ENCODE measurements around the gene ALOXE3. TPM values are rescaled to one million over a fixed set of nuclear protein-coding genes. Genes with fewer than 3 reads are reported as not detected.
A peak's percentile ranks its signal among the peaks of the same experiment; 100 is the strongest.

ALOXE3 gene
- total and polyA plus RNA-seq, 5 donors from 2014 or later: 0.15 to 0.51 (median 0.30) TPM; not detected in 1

GRCh38 chr17:8143581-8144400 lies 25.5 kb upstream of the ALOXE3 start:
- Histone ChIP-seq H3K27me3 (ENCODE audit: control insufficient read depth, insufficient read depth, low read length) (no peaks in the 10 kb centered on the region), H3K4me3 (ENCODE audit: low read depth, low read length) (no peak overlapping the region), H3K36me3 (ENCODE audit: control insufficient read depth, insufficient read depth, low read length) (peaks cover 66% of the 10 kb centered on the region), H3K4me1 (ENCODE audit: control insufficient read depth, insufficient read depth, low read length, poor library complexity, severe bottlenecking) (peaks cover 9% of the 10 kb centered on the region), H3K27ac (ENCODE audit: insufficient read depth, low read length, poor library complexity, severe bottlenecking) (no peak overlapping the region), H3K9me3 (ENCODE audit: control insufficient read depth in 2 of 2, low read length in 2 of 2) (no peaks in the 10 kb centered on the region)
- Mint-ChIP-seq H3K9me3 (peaks cover 0 to 1% (median 0%) of the 10 kb centered on the region in 7 donors), H3K27ac (peak overlapping the region in 2 of 3 donors; percentile 58 to 71), H3K36me3 (peaks cover 29% of the 10 kb centered on the region), H3K4me3 (peak overlapping the region in 3 of 4 donors; percentile 22 to 82 (median 74)), H3K4me1 (peaks cover 0 to 5% (median 2%) of the 10 kb centered on the region in 4 donors), H3K27me3 (peaks cover 9% of the 10 kb centered on the region)
- DNase-seq: peak in 1 of 3 donors; percentile 26
- no peak for ATAC-seq (ENCODE audit: low read depth in 2 of 2)

- Histone ChIP-seq H3K4me3 (ENCODE audit: low read depth, low read length) (no peak overlapping the region), H3K27ac (ENCODE audit: insufficient read depth, low read length, poor library complexity, severe bottlenecking) (no peak overlapping the region), H3K36me3 (ENCODE audit: control insufficient read depth, insufficient read depth, low read length) (peaks cover 59% of the 10 kb centered on the region), H3K4me1 (ENCODE audit: control insufficient read depth, insufficient read depth, low read length, poor library complexity, severe bottlenecking) (peaks cover 15% of the 10 kb centered on the region), H3K9me3 (ENCODE audit: control insufficient read depth in 2 of 2, low read length in 2 of 2) (no peaks in the 10 kb centered on the region), H3K27me3 (ENCODE audit: control insufficient read depth, insufficient read depth, low read length) (no peaks in the 10 kb centered on the region)
- peaks cover 23% of the 10 kb centered on the region for H3K36me3 Mint-ChIP-seq
- peaks cover 0 to 1% (median 0%) of the 10 kb centered on the region in 7 donors for H3K9me3 Mint-ChIP-seq
- peak in 1 of 3 donors; percentile 24 for DNase-seq
- peaks cover 9% of the 10 kb centered on the region for H3K27me3 Mint-ChIP-seq
- no peak for ATAC-seq (ENCODE audit: low read depth in 2 of 2)
- peak overlapping the region in 3 of 4 donors; percentile 63 to 83 (median 75) for H3K4me3 Mint-ChIP-seq
- H3K27ac Mint-ChIP-seq: no peak overlapping the region
- H3K4me1 Mint-ChIP-seq: peaks cover 0 to 5% (median 2%) of the 10 kb centered on the region in 4 donors
Measured at GRCh38 chr17:8142887-8143580, 24.7 kb upstream of the ALOXE3 start.

- Mint-ChIP-seq H3K36me3 (peaks cover 20% of the 10 kb centered on the region), H3K4me3 (peak overlapping the region in 2 of 4 donors; percentile 75 to 83), H3K4me1 (peaks cover 0 to 4% (median 1%) of the 10 kb centered on the region in 4 donors), H3K27me3 (peaks cover 9% of the 10 kb centered on the region), H3K9me3 (peaks cover 0 to 1% (median 0%) of the 10 kb centered on the region in 7 donors), H3K27ac (peak overlapping the region in 1 of 3 donors; percentile 42)
- Histone ChIP-seq H3K27me3 (ENCODE audit: control insufficient read depth, insufficient read depth, low read length) (no peaks in the 10 kb centered on the region), H3K4me1 (ENCODE audit: control insufficient read depth, insufficient read depth, low read length, poor library complexity, severe bottlenecking) (peaks cover 18% of the 10 kb centered on the region), H3K9me3 (ENCODE audit: control insufficient read depth in 2 of 2, low read length in 2 of 2) (no peaks in the 10 kb centered on the region), H3K27ac (ENCODE audit: insufficient read depth, low read length, poor library complexity, severe bottlenecking) (no peak overlapping the region), H3K36me3 (ENCODE audit: control insufficient read depth, insufficient read depth, low read length) (peaks cover 53% of the 10 kb centered on the region), H3K4me3 (ENCODE audit: low read depth, low read length) (no peak overlapping the region)
- ATAC-seq (ENCODE audit: low read depth in 2 of 2): no peak
- peak in 1 of 3 donors; percentile 17 for DNase-seq
Measured at GRCh38 chr17:8142158-8142886, 24.0 kb upstream of the ALOXE3 start.

GRCh38 chr17:8141741-8142140 lies 23.4 kb upstream of the ALOXE3 start:
- Histone ChIP-seq H3K9me3 (ENCODE audit: control insufficient read depth in 2 of 2, low read length in 2 of 2) (no peaks in the 10 kb centered on the region), H3K27ac (ENCODE audit: insufficient read depth, low read length, poor library complexity, severe bottlenecking) (no peak overlapping the region), H3K4me3 (ENCODE audit: low read depth, low read length) (no peak overlapping the region), H3K4me1 (ENCODE audit: control insufficient read depth, insufficient read depth, low read length, poor library complexity, severe bottlenecking) (peaks cover 18% of the 10 kb centered on the region), H3K36me3 (ENCODE audit: control insufficient read depth, insufficient read depth, low read length) (peaks cover 47% of the 10 kb centered on the region), H3K27me3 (ENCODE audit: control insufficient read depth, insufficient read depth, low read length) (no peaks in the 10 kb centered on the region)
- Mint-ChIP-seq H3K4me1 (peaks cover 0 to 5% (median 1%) of the 10 kb centered on the region in 4 donors), H3K9me3 (peaks cover 0 to 1% (median 0%) of the 10 kb centered on the region in 7 donors), H3K27me3 (peaks cover 9% of the 10 kb centered on the region), H3K4me3 (peak overlapping the region in 2 of 4 donors; percentile 24 to 83), H3K27ac (peak overlapping the region in 1 of 3 donors; percentile 52), H3K36me3 (peaks cover 16% of the 10 kb centered on the region)
- DNase-seq: no peak
- no peak for ATAC-seq (ENCODE audit: low read depth in 2 of 2)

GRCh38 chr17:8141045-8141444 lies 22.7 kb upstream of the ALOXE3 start:
- Histone ChIP-seq H3K27ac (ENCODE audit: insufficient read depth, low read length, poor library complexity, severe bottlenecking) (no peak overlapping the region), H3K36me3 (ENCODE audit: control insufficient read depth, insufficient read depth, low read length) (peaks cover 40% of the 10 kb centered on the region), H3K9me3 (ENCODE audit: control insufficient read depth in 2 of 2, low read length in 2 of 2) (no peaks in the 10 kb centered on the region), H3K27me3 (ENCODE audit: control insufficient read depth, insufficient read depth, low read length) (no peaks in the 10 kb centered on the region), H3K4me1 (ENCODE audit: control insufficient read depth, insufficient read depth, low read length, poor library complexity, severe bottlenecking) (peaks cover 18% of the 10 kb centered on the region), H3K4me3 (ENCODE audit: low read depth, low read length) (no peak overlapping the region)
- no peak for DNase-seq
- peaks cover 9% of the 10 kb centered on the region for H3K36me3 Mint-ChIP-seq
- H3K27me3 Mint-ChIP-seq: peaks cover 9% of the 10 kb centered on the region
- H3K27ac Mint-ChIP-seq: peak overlapping the region in 2 of 3 donors; percentile 51 to 52
- peaks cover 0 to 6% (median 1%) of the 10 kb centered on the region in 4 donors for H3K4me1 Mint-ChIP-seq
- peaks cover 0 to 1% (median 0%) of the 10 kb centered on the region in 7 donors for H3K9me3 Mint-ChIP-seq
- H3K4me3 Mint-ChIP-seq: peak overlapping the region in 3 of 4 donors; percentile 4 to 48 (median 11)
- no peak for ATAC-seq (ENCODE audit: low read depth in 2 of 2)

GRCh38 chr17:8140065-8141029 lies 22.0 kb upstream of the ALOXE3 start:
- Mint-ChIP-seq H3K27ac (peak overlapping the region in 2 of 3 donors; percentile 15 to 52), H3K4me3 (peak overlapping the region in 2 of 4 donors; percentile 11 to 48), H3K36me3 (peaks cover 9% of the 10 kb centered on the region), H3K9me3 (peaks cover 0 to 1% (median 0%) of the 10 kb centered on the region in 7 donors), H3K4me1 (peaks cover 0 to 6% (median 1%) of the 10 kb centered on the region in 4 donors), H3K27me3 (peaks cover 9% of the 10 kb centered on the region)
- Histone ChIP-seq H3K4me1 (ENCODE audit: control insufficient read depth, insufficient read depth, low read length, poor library complexity, severe bottlenecking) (peaks cover 18% of the 10 kb centered on the region), H3K36me3 (ENCODE audit: control insufficient read depth, insufficient read depth, low read length) (peaks cover 34% of the 10 kb centered on the region), H3K9me3 (ENCODE audit: control insufficient read depth in 2 of 2, low read length in 2 of 2) (no peaks in the 10 kb centered on the region), H3K27ac (ENCODE audit: insufficient read depth, low read length, poor library complexity, severe bottlenecking) (no peak overlapping the region), H3K27me3 (ENCODE audit: control insufficient read depth, insufficient read depth, low read length) (no peaks in the 10 kb centered on the region), H3K4me3 (ENCODE audit: low read depth, low read length) (no peak overlapping the region)
- ATAC-seq (ENCODE audit: low read depth in 2 of 2): no peak
- DNase-seq: peak in 1 of 3 donors; percentile 17

Measured in CD4-positive, CD25-positive, alpha-beta regulatory T cell (primary cell).